Type B pancreatic cell (in vitro differentiated cells): ENCODE measurements around the gene PRKG1. TPM values are rescaled to one million over a fixed set of nuclear protein-coding genes. Genes with fewer than 3 reads are reported as not detected.

Source experiments
- DNase-seq: peaks from one replicate; pipeline ENCODE4 v3.0.0; 2021; ENCODE audit warnings: mixed read lengths; ENCODE audit not compliant: unreplicated experiment; ENCODE audit errors: extremely low spot score
- H3K27ac Mint-ChIP-seq: 2 replicates; pipeline ENCODE4 v1.8.0; 2021; ENCODE audit warnings: mild to moderate bottlenecking, mixed read lengths
- H3K27me3 Mint-ChIP-seq: 2 replicates; pipeline ENCODE4 v1.8.0; 2021; ENCODE audit warnings: mixed read lengths
- H3K36me3 Mint-ChIP-seq: 2 replicates; pipeline ENCODE4 v1.8.0; 2021; ENCODE audit warnings: mixed read lengths
- H3K4me1 Mint-ChIP-seq: one replicate; pipeline ENCODE4 v1.8.0; 2021; ENCODE audit warnings: mixed read lengths; ENCODE audit not compliant: unreplicated experiment
- H3K4me3 Mint-ChIP-seq: 2 replicates; pipeline ENCODE4 v1.8.0; 2021; ENCODE audit warnings: mild to moderate bottlenecking, mixed read lengths
- H3K9me3 Mint-ChIP-seq: 2 replicates; pipeline ENCODE4 v1.8.0; 2021; ENCODE audit warnings: mixed read lengths
- total RNA-seq: library from RNA; stranded (reverse); gene quantifications from 2 replicates; pipeline ENCODE4 v1.2.1, GENCODE V29; 2021; ENCODE audit warnings: low replicate concordance
- TF ChIP-seq, protein P1 (sequence below): fragments of 200-600 bp; sonication (generic); conservative IDR thresholded peaks from 2 replicates; pipeline ENCODE4 v1.5.0; 2021; ENCODE audit warnings: antibody characterized with exemption, mild to moderate bottlenecking

PRKG1 gene
- total RNA-seq, 1 donor from 2014 or later: 12.3 TPM

DNA sequence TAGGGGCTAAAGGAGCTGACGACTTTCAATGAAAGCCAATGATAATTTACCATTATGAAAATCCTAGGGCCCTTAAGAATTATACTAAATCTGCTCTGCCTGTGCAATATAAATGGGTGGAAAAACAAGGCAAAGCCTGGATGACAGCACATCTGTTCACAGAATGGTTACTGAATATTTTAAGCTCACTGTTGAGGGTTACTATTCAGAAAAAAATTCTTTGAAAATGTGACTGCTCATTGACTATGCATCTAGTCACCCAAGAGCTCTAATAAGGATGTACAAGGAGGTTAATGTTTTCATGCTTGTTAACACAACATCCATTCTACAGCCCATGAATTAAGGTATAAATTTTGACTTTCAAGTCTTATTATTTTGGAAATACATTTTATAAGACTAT is 1248.6 kb downstream of the PRKG1 start:
- no peak overlapping the region for H3K27ac Mint-ChIP-seq
- H3K4me3 Mint-ChIP-seq: no peak overlapping the region
- TF ChIP-seq, protein P1, sequence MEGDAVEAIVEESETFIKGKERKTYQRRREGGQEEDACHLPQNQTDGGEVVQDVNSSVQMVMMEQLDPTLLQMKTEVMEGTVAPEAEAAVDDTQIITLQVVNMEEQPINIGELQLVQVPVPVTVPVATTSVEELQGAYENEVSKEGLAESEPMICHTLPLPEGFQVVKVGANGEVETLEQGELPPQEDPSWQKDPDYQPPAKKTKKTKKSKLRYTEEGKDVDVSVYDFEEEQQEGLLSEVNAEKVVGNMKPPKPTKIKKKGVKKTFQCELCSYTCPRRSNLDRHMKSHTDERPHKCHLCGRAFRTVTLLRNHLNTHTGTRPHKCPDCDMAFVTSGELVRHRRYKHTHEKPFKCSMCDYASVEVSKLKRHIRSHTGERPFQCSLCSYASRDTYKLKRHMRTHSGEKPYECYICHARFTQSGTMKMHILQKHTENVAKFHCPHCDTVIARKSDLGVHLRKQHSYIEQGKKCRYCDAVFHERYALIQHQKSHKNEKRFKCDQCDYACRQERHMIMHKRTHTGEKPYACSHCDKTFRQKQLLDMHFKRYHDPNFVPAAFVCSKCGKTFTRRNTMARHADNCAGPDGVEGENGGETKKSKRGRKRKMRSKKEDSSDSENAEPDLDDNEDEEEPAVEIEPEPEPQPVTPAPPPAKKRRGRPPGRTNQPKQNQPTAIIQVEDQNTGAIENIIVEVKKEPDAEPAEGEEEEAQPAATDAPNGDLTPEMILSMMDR: no peak
- no peak for DNase-seq
- peaks cover 3% of the 10 kb centered on the region for H3K27me3 Mint-ChIP-seq
- no peaks in the 10 kb centered on the region for H3K36me3 Mint-ChIP-seq
- H3K4me1 Mint-ChIP-seq: no peaks in the 10 kb centered on the region
- H3K9me3 Mint-ChIP-seq: no peaks in the 10 kb centered on the region

GRCh38 chr10:52326382-52326781 is 1252.1 kb downstream of the PRKG1 start:
- no peak overlapping the region for H3K4me3 Mint-ChIP-seq
- peaks cover 3% of the 10 kb centered on the region for H3K27me3 Mint-ChIP-seq
- H3K36me3 Mint-ChIP-seq: no peaks in the 10 kb centered on the region
- TF ChIP-seq, protein P1: no peak
- no peak overlapping the region for H3K27ac Mint-ChIP-seq
- no peaks in the 10 kb centered on the region for H3K4me1 Mint-ChIP-seq
- DNase-seq: no peak
- H3K9me3 Mint-ChIP-seq: no peaks in the 10 kb centered on the region

DNA sequence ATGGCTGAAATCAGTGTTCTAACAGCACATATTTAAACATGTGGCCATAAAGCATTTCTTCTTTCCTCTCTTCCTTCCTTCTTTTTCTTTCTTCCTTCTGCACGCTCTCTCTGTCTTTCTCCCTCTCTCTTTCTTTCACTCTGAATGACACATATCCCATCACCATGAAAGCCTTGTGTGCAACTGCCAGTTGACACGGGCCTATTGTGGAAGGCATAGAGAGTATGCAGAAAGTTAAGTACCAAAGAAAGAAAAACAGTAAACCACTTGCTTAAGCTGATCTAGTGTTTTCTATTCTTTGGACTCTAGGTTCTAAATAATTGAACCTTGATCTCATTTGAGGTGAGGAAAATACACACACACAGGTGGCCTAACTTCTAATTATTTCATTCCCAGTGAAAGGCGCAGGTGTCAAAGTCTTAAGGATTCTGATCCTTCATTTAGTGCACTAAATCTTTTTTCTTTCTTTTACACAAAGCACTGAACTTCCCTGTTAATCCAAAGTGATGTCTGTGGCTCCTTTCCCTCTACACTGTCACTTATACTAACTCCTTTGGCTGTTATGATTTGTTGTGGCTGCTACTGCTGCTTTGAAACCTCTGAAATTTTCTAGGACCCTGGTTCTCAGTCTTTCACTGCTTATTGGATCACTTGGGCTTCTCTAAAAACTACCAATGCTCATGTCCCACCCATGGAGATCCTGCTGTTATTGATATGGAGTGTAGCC is 1257.5 kb downstream of the PRKG1 start:
- no peaks in the 10 kb centered on the region for H3K27me3 Mint-ChIP-seq
- TF ChIP-seq, protein P1: no peak
- H3K4me1 Mint-ChIP-seq: no peaks in the 10 kb centered on the region
- H3K36me3 Mint-ChIP-seq: no peaks in the 10 kb centered on the region
- H3K9me3 Mint-ChIP-seq: no peaks in the 10 kb centered on the region
- H3K4me3 Mint-ChIP-seq: no peak overlapping the region
- no peak overlapping the region for H3K27ac Mint-ChIP-seq
- DNase-seq: no peak

GRCh38 chr10:52332815-52333214 is 1258.5 kb downstream of the PRKG1 start:
- H3K36me3 Mint-ChIP-seq: no peaks in the 10 kb centered on the region
- no peaks in the 10 kb centered on the region for H3K9me3 Mint-ChIP-seq
- H3K27ac Mint-ChIP-seq: no peak overlapping the region
- H3K4me1 Mint-ChIP-seq: no peaks in the 10 kb centered on the region
- no peak for DNase-seq
- TF ChIP-seq, protein P1: no peak
- H3K4me3 Mint-ChIP-seq: no peak overlapping the region
- no peaks in the 10 kb centered on the region for H3K27me3 Mint-ChIP-seq

GRCh38 chr10:52334595-52334994 is 1260.3 kb downstream of the PRKG1 start:
- no peak overlapping the region for H3K4me3 Mint-ChIP-seq
- no peaks in the 10 kb centered on the region for H3K4me1 Mint-ChIP-seq
- no peak for DNase-seq

More at GRCh38 chr10:52334595-52334994, 1260.3 kb downstream of the PRKG1 start:
- no peaks in the 10 kb centered on the region for H3K36me3 Mint-ChIP-seq
- no peaks in the 10 kb centered on the region for H3K9me3 Mint-ChIP-seq
- no peaks in the 10 kb centered on the region for H3K27me3 Mint-ChIP-seq
- TF ChIP-seq, protein P1: no peak
- no peak overlapping the region for H3K27ac Mint-ChIP-seq
